RWPE2 (cell line): ENCODE data around the gene FSD1.

Experiments
- ATAC-seq: fragments of 200-7000 bp; cut with Tn5 transposase; 3 replicates; pipeline ENCODE4 v1.9.1; 2021; ENCODE audit warnings: low read depth
- DNase-seq: peaks from one replicate; pipeline ENCODE4 v3.0.0-alpha.2; 2020; ENCODE audit warnings: low spot score
- H3K27ac ChIP-seq: fragments of 450-650 bp; 2 replicates; pipeline ENCODE4 v1.5.1; 2017; ENCODE audit warnings: mild to moderate bottlenecking; ENCODE audit not compliant: poor library complexity, severe bottlenecking
- H3K27me3 ChIP-seq: fragments of 250-450 bp; sonication (Bioruptor Pico); 2 replicates; pipeline ENCODE4 v1.5.1; 2021; ENCODE audit warnings: mild to moderate bottlenecking, moderate library complexity; ENCODE audit not compliant: insufficient read depth, poor library complexity, severe bottlenecking
- H3K36me3 ChIP-seq: fragments of 250-450 bp; sonication (Bioruptor Pico); 2 replicates; pipeline ENCODE4 v1.5.1; 2020; ENCODE audit warnings: low read depth, mild to moderate bottlenecking, moderate library complexity
- H3K4me1 ChIP-seq: fragments of 250-450 bp; sonication (Bioruptor Pico); 2 replicates; pipeline ENCODE4 v1.5.1; 2021; ENCODE audit warnings: mild to moderate bottlenecking, moderate library complexity; ENCODE audit not compliant: insufficient read depth, poor library complexity, severe bottlenecking
- H3K4me3 ChIP-seq: fragments of 250-450 bp; sonication (Bioruptor Pico); 2 replicates; pipeline ENCODE4 v1.5.1; 2021; ENCODE audit warnings: mild to moderate bottlenecking, moderate library complexity; ENCODE audit not compliant: severe bottlenecking
- H3K9me3 ChIP-seq: fragments of 250-450 bp; sonication (Bioruptor Pico); 2 replicates; pipeline ENCODE4 v1.5.1; 2021; ENCODE audit warnings: mild to moderate bottlenecking, moderate library complexity; ENCODE audit not compliant: severe bottlenecking
- TF ChIP-seq, protein P1 (sequence below): fragments of 450-650 bp; IDR thresholded peaks from one replicate; pipeline ENCODE4 v1.5.1; 2017; ENCODE audit warnings: mild to moderate bottlenecking, moderate library complexity; ENCODE audit not compliant: poor library complexity, severe bottlenecking

Gene FSD1

DNA sequence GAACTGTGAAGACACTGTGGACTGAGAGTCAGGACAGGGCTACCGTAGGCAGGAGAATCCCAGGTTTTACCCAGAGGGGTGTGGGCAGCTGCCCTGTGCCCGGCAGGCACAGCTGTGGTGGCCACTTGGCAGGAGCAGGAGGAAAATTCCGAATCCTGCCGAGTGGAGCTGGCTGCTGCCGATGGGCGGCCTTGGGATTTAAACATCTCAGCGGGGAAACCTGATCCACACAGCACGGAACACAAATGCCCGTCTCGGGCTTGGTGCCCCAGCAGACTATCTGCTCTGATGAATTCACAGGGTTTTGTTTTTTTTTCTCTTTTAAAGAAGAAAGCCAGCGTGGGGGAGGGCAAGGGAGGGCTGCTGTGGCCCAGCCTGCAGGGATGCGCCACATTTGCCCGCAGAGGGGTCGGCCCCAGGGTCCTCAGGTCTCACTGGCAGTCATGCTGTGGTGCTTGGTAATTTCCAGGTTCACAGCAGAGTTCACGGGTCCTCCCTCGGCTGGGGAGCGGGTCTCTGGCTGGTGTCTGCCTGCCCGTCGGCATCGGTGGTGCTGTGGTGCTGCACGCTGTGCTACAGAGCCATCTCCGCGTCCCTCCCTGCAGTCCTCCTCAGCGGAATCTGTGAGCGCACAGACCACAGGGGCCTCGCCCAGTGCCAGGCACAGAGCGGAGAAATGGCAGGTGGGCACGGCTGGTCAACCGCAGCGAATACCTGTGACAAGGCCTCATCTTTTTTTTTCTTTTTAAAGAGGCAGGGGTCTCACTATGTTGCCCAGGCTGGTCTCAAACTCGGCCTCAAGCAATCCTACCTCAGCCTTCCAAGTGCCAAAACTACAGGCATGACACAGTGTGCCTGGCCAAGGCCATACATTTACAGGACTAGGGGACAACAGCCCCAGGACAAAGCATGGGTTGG is 67.1 kb downstream of the FSD1 start:
- ATAC-seq = no peak
- H3K4me1 ChIP-seq = peaks cover 42% of the 10 kb centered on the region
- DNase-seq = peak; percentile 45
- H3K27ac ChIP-seq = peak overlapping the region; percentile 91
- TF ChIP-seq, protein P1, sequence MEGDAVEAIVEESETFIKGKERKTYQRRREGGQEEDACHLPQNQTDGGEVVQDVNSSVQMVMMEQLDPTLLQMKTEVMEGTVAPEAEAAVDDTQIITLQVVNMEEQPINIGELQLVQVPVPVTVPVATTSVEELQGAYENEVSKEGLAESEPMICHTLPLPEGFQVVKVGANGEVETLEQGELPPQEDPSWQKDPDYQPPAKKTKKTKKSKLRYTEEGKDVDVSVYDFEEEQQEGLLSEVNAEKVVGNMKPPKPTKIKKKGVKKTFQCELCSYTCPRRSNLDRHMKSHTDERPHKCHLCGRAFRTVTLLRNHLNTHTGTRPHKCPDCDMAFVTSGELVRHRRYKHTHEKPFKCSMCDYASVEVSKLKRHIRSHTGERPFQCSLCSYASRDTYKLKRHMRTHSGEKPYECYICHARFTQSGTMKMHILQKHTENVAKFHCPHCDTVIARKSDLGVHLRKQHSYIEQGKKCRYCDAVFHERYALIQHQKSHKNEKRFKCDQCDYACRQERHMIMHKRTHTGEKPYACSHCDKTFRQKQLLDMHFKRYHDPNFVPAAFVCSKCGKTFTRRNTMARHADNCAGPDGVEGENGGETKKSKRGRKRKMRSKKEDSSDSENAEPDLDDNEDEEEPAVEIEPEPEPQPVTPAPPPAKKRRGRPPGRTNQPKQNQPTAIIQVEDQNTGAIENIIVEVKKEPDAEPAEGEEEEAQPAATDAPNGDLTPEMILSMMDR = no peak
- H3K27me3 ChIP-seq = no peaks in the 10 kb centered on the region
- H3K36me3 ChIP-seq = peaks cover 6% of the 10 kb centered on the region; the same call in 1 of the 2 replicates
- H3K9me3 ChIP-seq = no peaks in the 10 kb centered on the region
- H3K4me3 ChIP-seq = no peak overlapping the region

DNA sequence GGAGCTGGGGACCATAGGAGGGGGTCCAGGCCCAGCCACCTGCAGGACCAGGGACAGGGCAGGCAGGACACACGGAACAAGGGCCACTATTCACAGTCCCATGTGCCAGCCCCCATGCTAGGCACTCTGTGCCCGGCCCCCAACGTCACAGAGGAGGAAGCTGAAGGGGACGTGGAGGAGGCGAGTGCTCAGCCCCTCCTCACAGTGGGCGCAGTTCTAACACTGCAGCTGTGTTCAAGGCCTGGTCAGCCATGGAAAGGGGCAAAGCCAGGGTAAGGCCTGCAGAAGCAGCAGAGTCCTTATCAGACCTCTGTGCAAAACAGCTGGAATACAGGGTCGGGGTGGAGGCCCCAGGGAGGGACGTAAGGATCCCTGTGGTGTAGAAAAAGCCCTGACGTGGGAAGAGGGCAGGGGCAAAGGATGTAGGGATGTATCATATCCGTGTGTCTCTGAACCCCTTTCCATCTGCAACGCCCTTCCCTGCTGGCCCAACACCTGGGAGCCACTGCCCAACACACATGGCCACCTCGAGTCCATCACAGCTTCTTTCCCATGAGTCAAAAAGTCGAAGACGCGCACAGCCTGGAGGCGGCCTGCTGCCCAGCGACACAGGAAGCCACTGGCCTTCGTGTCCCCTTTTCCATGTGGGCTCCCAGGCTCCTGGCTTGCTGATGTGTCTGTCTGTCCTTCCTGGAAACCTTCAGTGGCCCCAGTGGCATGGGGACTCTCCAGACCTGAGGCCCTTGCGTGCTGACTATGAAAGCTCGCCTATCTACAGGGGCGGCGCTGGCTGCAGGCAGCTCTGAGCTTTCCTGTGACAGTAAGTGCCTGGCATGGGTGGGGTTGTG is 68.0 kb downstream of the FSD1 start:
- no peak overlapping the region for H3K4me3 ChIP-seq
- TF ChIP-seq, protein P1 = no peak
- peaks cover 51% of the 10 kb centered on the region for H3K4me1 ChIP-seq
- peak; percentile 46 for DNase-seq
- peak overlapping the region; percentile 90 for H3K27ac ChIP-seq
- no peak for ATAC-seq
- H3K27me3 ChIP-seq = no peaks in the 10 kb centered on the region
- H3K36me3 ChIP-seq = peaks cover 6% of the 10 kb centered on the region; the same call in 1 of the 2 replicates
- H3K9me3 ChIP-seq = no peaks in the 10 kb centered on the region

DNA sequence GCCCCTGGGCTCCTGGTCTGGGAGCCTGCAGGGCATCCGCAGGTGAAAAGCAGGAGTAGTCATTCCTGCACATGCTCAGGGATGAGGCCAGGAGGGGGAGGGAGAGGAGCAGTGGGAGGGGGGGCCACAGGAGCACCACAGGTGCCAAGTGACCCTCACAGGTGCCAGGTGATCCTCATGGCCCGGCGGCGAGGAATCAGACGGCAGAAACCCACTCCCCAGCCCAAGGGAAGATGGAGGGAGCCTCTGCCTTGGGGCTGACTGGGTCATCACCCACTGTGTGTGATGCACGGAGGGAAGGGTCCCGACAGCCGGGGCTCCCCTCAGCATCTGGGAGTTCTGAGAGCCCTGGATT is 68.6 kb downstream of the FSD1 start:
- Histone ChIP-seq H3K4me3 (no peak overlapping the region), H3K27ac (peak overlapping the region; percentile 90), H3K36me3 (peaks cover 1% of the 10 kb centered on the region), H3K9me3 (no peaks in the 10 kb centered on the region), H3K4me1 (peaks cover 56% of the 10 kb centered on the region), H3K27me3 (no peaks in the 10 kb centered on the region)
- no peak for DNase-seq
- TF ChIP-seq, protein P1 = no peak
- no peak for ATAC-seq
